Mucosa of descending colon (tissue), 3 donors: ENCODE results near the gene MRPL32. TPM values are rescaled to one million over a fixed set of nuclear protein-coding genes. Genes with fewer than 3 reads are reported as not detected.
A peak's percentile ranks its signal among the peaks of the same experiment; 100 is the strongest.

Experiments
- ATAC-seq: fragments of 200-7000 bp; cut with Tn5 transposase; one replicate; pipeline ENCODE4 v1.9.1; 2020; ENCODE audit warnings: mild to moderate bottlenecking, moderate library complexity
- DNase-seq, 3 donors: peaks; one replicate each; pipeline ENCODE4 v3.0.0-alpha.2; 2020
- H3K36me3 ChIP-seq: fragments of 200-600 bp; one replicate; pipeline ENCODE4 v1.8.0; 2021; ENCODE audit warnings: low read depth, mild to moderate bottlenecking
- H3K4me1 ChIP-seq: fragments of 200-600 bp; one replicate; pipeline ENCODE4 v1.8.0; 2021; ENCODE audit warnings: low read depth, mild to moderate bottlenecking
- H3K4me3 ChIP-seq: fragments of 200-600 bp; one replicate; pipeline ENCODE4 v1.8.0; 2021; ENCODE audit warnings: mild to moderate bottlenecking
- H3K9me3 ChIP-seq: fragments of 200-600 bp; one replicate; pipeline ENCODE4 v1.8.0; 2021; ENCODE audit warnings: mild to moderate bottlenecking
- intact Hi-C, 2 donors: fragments of 100-400 bp; cut with DNase I in 1 of 2; cut with micrococcal nuclease in 1 of 2; formaldehyde crosslinking; loops; one replicate each; pipeline versions ENCODE4 v1.11.0 to v1.11.1; 2022; cut with DNase I, micrococcal nuclease
- total RNA-seq, 3 donors: library from RNA; stranded (reverse); fragmentation: NEBNext Ultra II Directional in 2 of 3; extraction: Animal tissue kit (Norgen Biotek cat#: 25700) in 2 of 3; gene quantifications; one replicate each; pipeline versions ENCODE4 v1.2.1 to v1.2.4, GENCODE V29; 2021 to 2023
- TF ChIP-seq, protein P1 (sequence below): fragments of 200-600 bp; IDR thresholded peaks from one replicate; pipeline ENCODE4 v1.8.0; 2022; ENCODE audit warnings: antibody characterized with exemption, mild to moderate bottlenecking
- donor health status: DM: no; HTN: no; CAD: no; lungs with moderate emphysema.
- donor health status: DM: no; HTN: no; CAD: no.
- donor health status: DM: no; HTN: yes; CAD: no.

Gene MRPL32
- total RNA-seq, 3 donors from 2014 or later, result 32.2 to 44.4 (median 44.1) TPM

- Histone ChIP-seq H3K4me3 (no peak overlapping the region), H3K36me3 (no peaks in the 10 kb centered on the region), H3K4me1 (peaks cover 43% of the 10 kb centered on the region), H3K9me3 (no peaks in the 10 kb centered on the region)
- ATAC-seq, result no peak
- intact Hi-C loops, result no loop called here
- TF ChIP-seq, protein P1, sequence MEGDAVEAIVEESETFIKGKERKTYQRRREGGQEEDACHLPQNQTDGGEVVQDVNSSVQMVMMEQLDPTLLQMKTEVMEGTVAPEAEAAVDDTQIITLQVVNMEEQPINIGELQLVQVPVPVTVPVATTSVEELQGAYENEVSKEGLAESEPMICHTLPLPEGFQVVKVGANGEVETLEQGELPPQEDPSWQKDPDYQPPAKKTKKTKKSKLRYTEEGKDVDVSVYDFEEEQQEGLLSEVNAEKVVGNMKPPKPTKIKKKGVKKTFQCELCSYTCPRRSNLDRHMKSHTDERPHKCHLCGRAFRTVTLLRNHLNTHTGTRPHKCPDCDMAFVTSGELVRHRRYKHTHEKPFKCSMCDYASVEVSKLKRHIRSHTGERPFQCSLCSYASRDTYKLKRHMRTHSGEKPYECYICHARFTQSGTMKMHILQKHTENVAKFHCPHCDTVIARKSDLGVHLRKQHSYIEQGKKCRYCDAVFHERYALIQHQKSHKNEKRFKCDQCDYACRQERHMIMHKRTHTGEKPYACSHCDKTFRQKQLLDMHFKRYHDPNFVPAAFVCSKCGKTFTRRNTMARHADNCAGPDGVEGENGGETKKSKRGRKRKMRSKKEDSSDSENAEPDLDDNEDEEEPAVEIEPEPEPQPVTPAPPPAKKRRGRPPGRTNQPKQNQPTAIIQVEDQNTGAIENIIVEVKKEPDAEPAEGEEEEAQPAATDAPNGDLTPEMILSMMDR, result no peak
- no peak for DNase-seq
Observed at GRCh38 chr7:42928754-42929153, 3.4 kb upstream of the MRPL32 start.

- TF ChIP-seq, protein P1, result no peak
- Histone ChIP-seq H3K9me3 (no peaks in the 10 kb centered on the region), H3K4me1 (peaks cover 43% of the 10 kb centered on the region), H3K36me3 (no peaks in the 10 kb centered on the region), H3K4me3 (no peak overlapping the region)
- DNase-seq (no peak), ATAC-seq (no peak)
- intact Hi-C loops, result no loop called here
Observed at GRCh38 chr7:42929449-42929848, 2.7 kb upstream of the MRPL32 start.

- intact Hi-C loops, result no loop called here
- H3K4me1 ChIP-seq, result peaks cover 43% of the 10 kb centered on the region
- H3K4me3 ChIP-seq, result peak overlapping the region; percentile 83
- H3K9me3 ChIP-seq, result no peaks in the 10 kb centered on the region
- ATAC-seq (no peak), DNase-seq (no peak)
- no peaks in the 10 kb centered on the region for H3K36me3 ChIP-seq
- TF ChIP-seq, protein P1, result no peak
Observed at GRCh38 chr7:42930889-42931288, 1.3 kb upstream of the MRPL32 start.

DNA sequence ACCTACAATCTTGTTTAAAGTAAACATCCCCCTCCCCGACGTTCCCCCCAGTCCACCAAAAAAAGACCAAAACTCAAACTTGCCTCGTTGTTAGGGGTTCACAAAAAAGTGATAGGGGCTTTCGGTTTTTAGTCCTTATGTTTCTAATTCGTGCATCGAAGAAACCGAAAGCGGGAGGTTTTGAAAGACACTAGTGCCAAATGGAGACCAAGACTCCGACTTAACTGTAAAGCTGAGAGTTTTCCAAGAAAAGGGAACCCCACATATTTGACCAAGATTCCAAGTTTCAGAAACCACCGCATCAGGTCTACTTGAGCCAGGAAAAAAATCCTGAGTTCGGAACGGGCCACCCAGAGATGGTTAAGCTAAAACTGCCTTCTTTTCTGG, 736 bp upstream of the MRPL32 start:
- no peak for DNase-seq
- intact Hi-C loops, result no loop called here
- TF ChIP-seq, protein P1, result no peak
- Histone ChIP-seq H3K36me3 (no peaks in the 10 kb centered on the region), H3K4me3 (peak overlapping the region; percentile 83), H3K9me3 (no peaks in the 10 kb centered on the region), H3K4me1 (peaks cover 43% of the 10 kb centered on the region)
- no peak for ATAC-seq

- Histone ChIP-seq H3K9me3 (no peaks in the 10 kb centered on the region), H3K4me3 (peak overlapping the region; percentile 83), H3K36me3 (no peaks in the 10 kb centered on the region), H3K4me1 (peaks cover 36% of the 10 kb centered on the region)
- intact Hi-C loops, result no loop called here
- TF ChIP-seq, protein P1, result no peak
- peak in 1 of 3 donors; percentile 25 for DNase-seq
- ATAC-seq, result peak; percentile 38
Observed at GRCh38 chr7:42932811-42933591, 825 bp downstream of the MRPL32 start.
